SK-N-SH (cell line): ENCODE results near the gene DENND2A. TPM values are rescaled to one million over a fixed set of nuclear protein-coding genes. Genes with fewer than 3 reads are reported as not detected.

Experiments
- CTCF ChIA-PET: fragments of 300-600, 350-600 bp; formaldehyde crosslinking; extraction: SDS; loops from one replicate; lab custom pipeline; 2021; lab: Yijun Ruan, JAX
- POLR2A ChIA-PET: fragments of 350-600 bp; sonication (Branson Sonifier 250); formaldehyde crosslinking; extraction: SDS; loops from one replicate; lab custom pipeline; 2020; ENCODE audit warnings: antibody characterized with exemption, inconsistent platforms; lab: Yijun Ruan, JAX
- DNase-seq: peaks from one replicate; pipeline ENCODE4 v3.0.0; 2012
- H2AFZ ChIP-seq: fragments of 200-600 bp; sonication (generic); 2 replicates; pipeline ENCODE4 v1.8.1; 2016; ENCODE audit warnings: antibody characterized with exemption, mild to moderate bottlenecking, low read depth
- H3F3A ChIP-seq: fragments of 200-600 bp; sonication (generic); replicated peaks from 2 replicates; pipeline ENCODE3; 2016; ENCODE audit warnings: antibody characterized with exemption, mild to moderate bottlenecking; ENCODE audit not compliant: insufficient read depth
- H3K27ac ChIP-seq, 2 experiments: fragments of 200-500 bp in 1 of 2; fragments of 200-600 bp in 1 of 2; sonication (Bioruptor generic) in 1 of 2; sonication (generic), shearing (Covaris generic) in 1 of 2; 2 replicates each; pipeline versions ENCODE4 v1.5.1 to v1.6.1; 2014 to 2016; ENCODE audit warnings: low read depth in 2 of 2, inconsistent platforms in 1 of 2, low read length in 1 of 2, mild to moderate bottlenecking in 1 of 2, mixed read lengths in 1 of 2
- H3K27me3 ChIP-seq: fragments of 200-600 bp; sonication (generic), shearing (Covaris generic); 2 replicates; pipeline ENCODE4 v1.6.1; 2016; ENCODE audit warnings: mixed run types; ENCODE audit not compliant: insufficient read depth
- H3K36me3 ChIP-seq, 2 experiments: fragments of 200-500 bp in 1 of 2; fragments of 200-600 bp in 1 of 2; sonication (Bioruptor generic) in 1 of 2; sonication (generic) in 1 of 2; replicated peaks in 1 of 2; 2 replicates each; pipeline versions ENCODE3 to v1.5.1; 2014 to 2016; ENCODE audit warnings: low read length in 1 of 2, mild to moderate bottlenecking in 1 of 2; ENCODE audit not compliant: insufficient read depth in 2 of 2, control insufficient read depth in 1 of 2
- H3K4me1 ChIP-seq, 2 experiments: fragments of 200-500 bp in 1 of 2; fragments of 200-600 bp in 1 of 2; sonication (Bioruptor generic) in 1 of 2; sonication (generic), shearing (Covaris generic) in 1 of 2; 2 replicates each; pipeline versions ENCODE4 v1.5.1 to v1.6.1; 2014 to 2016; ENCODE audit warnings: low read depth in 1 of 2, low read length in 1 of 2, mixed run types in 1 of 2; ENCODE audit not compliant: insufficient read depth in 2 of 2, control insufficient read depth in 1 of 2
- H3K4me2 ChIP-seq: fragments of 200-600 bp; sonication (generic), shearing (Covaris generic); 2 replicates; pipeline ENCODE4 v1.6.1; 2017; ENCODE audit warnings: mixed run types
- H3K4me3 ChIP-seq, 2 experiments: fragments of 200-500 bp in 1 of 2; fragments of 200-600 bp in 1 of 2; sonication (Bioruptor generic) in 1 of 2; sonication (generic), shearing (Covaris generic) in 1 of 2; 2 replicates each; pipeline versions ENCODE4 v1.5.1 to v1.8.1; 2014 to 2016; ENCODE audit warnings: low read depth in 2 of 2, inconsistent platforms in 1 of 2, low read length in 1 of 2, mild to moderate bottlenecking in 1 of 2, mixed read lengths in 1 of 2, moderate library complexity in 1 of 2
- H3K79me2 ChIP-seq: fragments of 200-600 bp; sonication (generic); 2 replicates; pipeline ENCODE4 v1.8.1; 2017; ENCODE audit warnings: mild to moderate bottlenecking; ENCODE audit not compliant: insufficient read depth
- H3K9ac ChIP-seq: fragments of 200-600 bp; sonication (generic); 2 replicates; pipeline ENCODE4 v1.6.1; 2017; ENCODE audit warnings: mixed run types
- H3K9me2 ChIP-seq: fragments of 200-600 bp; sonication (generic); 2 replicates; pipeline ENCODE4 v1.6.1; 2017; ENCODE audit warnings: mixed run types
- H3K9me3 ChIP-seq: fragments of 200-600 bp; sonication (generic); 2 replicates; pipeline ENCODE4 v1.6.1; 2017; ENCODE audit warnings: mixed run types, mild to moderate bottlenecking, moderate library complexity
- H4K20me1 ChIP-seq: fragments of 200-600 bp; sonication (generic); 2 replicates; pipeline ENCODE4 v1.6.1; 2017; ENCODE audit warnings: mild to moderate bottlenecking, mixed run types; ENCODE audit not compliant: insufficient read depth
- CHD2 ChIP-seq: fragments of 150-350 bp; IDR thresholded peaks from 2 replicates; pipeline ENCODE4 v1.6.1; 2018; ENCODE audit warnings: low read length; ENCODE audit not compliant: partially characterized antibody
- EP300 ChIP-seq, 2 experiments: IDR thresholded peaks; 2 replicates each; pipeline versions ENCODE4 v1.4.0 to v1.6.1; 2012; ENCODE audit warnings: borderline replicate concordance in 1 of 2, low read depth in 1 of 2, low read length in 1 of 2
- EZH2phosphoT487 ChIP-seq: fragments of 200-600 bp; sonication (generic); IDR thresholded peaks from 2 replicates; pipeline ENCODE4 v1.6.1; 2017; ENCODE audit warnings: low read depth, mixed run types, mild to moderate bottlenecking, antibody characterized with exemption, moderate library complexity, borderline replicate concordance
- FOXJ3 ChIP-seq: sonication (generic); formaldehyde crosslinking; IDR thresholded peaks from 2 replicates; pipeline ENCODE4 v1.5.1; 2020; ENCODE audit warnings: mild to moderate bottlenecking, missing genetic modification reagents
- GABPA ChIP-seq: IDR thresholded peaks from 2 replicates; pipeline ENCODE4 v1.4.0; 2012; ENCODE audit warnings: low read depth, mild to moderate bottlenecking
- GATA2 ChIP-seq: sonication (generic); formaldehyde crosslinking; IDR thresholded peaks from 2 replicates; pipeline ENCODE4 v1.5.0; 2020; ENCODE audit warnings: mild to moderate bottlenecking, missing genetic modification reagents
- MEF2A ChIP-seq: IDR thresholded peaks from 2 replicates; pipeline ENCODE4 v1.4.0; 2012; ENCODE audit warnings: low read depth, borderline replicate concordance
- NRF1 ChIP-seq: IDR thresholded peaks from 2 replicates; pipeline ENCODE4 v1.6.1; 2012; ENCODE audit warnings: low read depth, mild to moderate bottlenecking, low read length
- POLR2AphosphoS5 ChIP-seq: IDR thresholded peaks from 2 replicates; pipeline ENCODE4 v1.6.1; 2012; ENCODE audit warnings: low read depth, low read length
- RAD21 ChIP-seq: IDR thresholded peaks from 2 replicates; pipeline ENCODE4 v1.6.1; 2012; ENCODE audit warnings: mild to moderate bottlenecking, low read length
- RCOR1 ChIP-seq: fragments of 150-350 bp; IDR thresholded peaks from 2 replicates; pipeline ENCODE4 v1.6.1; 2017; ENCODE audit warnings: antibody characterized with exemption, low read length
- RFX5 ChIP-seq: IDR thresholded peaks from 2 replicates; pipeline ENCODE4 v1.6.1; 2012; ENCODE audit warnings: mild to moderate bottlenecking, improper control_type of control experiment, low read length
- RXRA ChIP-seq: IDR thresholded peaks from 2 replicates; pipeline ENCODE4 v1.4.0; 2012; ENCODE audit warnings: low read depth, mild to moderate bottlenecking, borderline replicate concordance
- SIN3A ChIP-seq: IDR thresholded peaks from 2 replicates; pipeline ENCODE4 v1.6.1; 2012; ENCODE audit warnings: low read depth, mild to moderate bottlenecking, low read length, moderate library complexity, borderline replicate concordance
- TAF1 ChIP-seq: IDR thresholded peaks from 2 replicates; pipeline ENCODE4 v1.6.1; 2012; ENCODE audit warnings: low read depth, mild to moderate bottlenecking, low read length, moderate library complexity, borderline replicate concordance
- TEAD4 ChIP-seq: IDR thresholded peaks from 2 replicates; pipeline ENCODE4 v1.4.0; 2012; ENCODE audit warnings: mild to moderate bottlenecking, borderline replicate concordance; ENCODE audit not compliant: insufficient read depth
- WGBS: methylation state at CpG from one replicate; pipeline ENCODE4 v1.1.6; 2017; ENCODE audit warnings: low lambda C conversion rate; 5-methylcytosine and 5-hydroxymethylcytosine counted together
- polyA plus RNA-seq, 3 experiments: library from polyadenylated mRNA; depleted of rRNA; stranded (reverse); fragments of >200 nt; gene quantifications; 2 replicates each; pipeline ENCODE4 v1.2.3, GENCODE V29; 2012
- TF ChIP-seq, protein P1 (sequence below): IDR thresholded peaks from 2 replicates; pipeline ENCODE4 v1.6.1; 2012; ENCODE audit warnings: mild to moderate bottlenecking, low read depth, low read length, moderate library complexity
- TF ChIP-seq, protein P2 (sequence below): IDR thresholded peaks from 2 replicates; pipeline ENCODE4 v1.4.0; 2012; ENCODE audit warnings: low read depth, borderline replicate concordance
- TF ChIP-seq, protein P3 (sequence below): fragments of 150-350 bp; IDR thresholded peaks from 2 replicates; pipeline ENCODE4 v1.6.1; 2016; ENCODE audit warnings: mild to moderate bottlenecking, low read depth, low read length
- TF ChIP-seq, protein P4 (sequence below): fragments of 150-350 bp; IDR thresholded peaks from 2 replicates; pipeline ENCODE4 v1.6.1; 2017; ENCODE audit warnings: antibody characterized with exemption, low read length, low read depth, borderline replicate concordance
- TF ChIP-seq, protein P5 (sequence below): IDR thresholded peaks from 2 replicates; pipeline ENCODE4; 2012

Gene DENND2A
- polyA plus RNA-seq, 1 of the 3 experiments (the other 2 are of a cell fraction): 3.5 TPM

DNA sequence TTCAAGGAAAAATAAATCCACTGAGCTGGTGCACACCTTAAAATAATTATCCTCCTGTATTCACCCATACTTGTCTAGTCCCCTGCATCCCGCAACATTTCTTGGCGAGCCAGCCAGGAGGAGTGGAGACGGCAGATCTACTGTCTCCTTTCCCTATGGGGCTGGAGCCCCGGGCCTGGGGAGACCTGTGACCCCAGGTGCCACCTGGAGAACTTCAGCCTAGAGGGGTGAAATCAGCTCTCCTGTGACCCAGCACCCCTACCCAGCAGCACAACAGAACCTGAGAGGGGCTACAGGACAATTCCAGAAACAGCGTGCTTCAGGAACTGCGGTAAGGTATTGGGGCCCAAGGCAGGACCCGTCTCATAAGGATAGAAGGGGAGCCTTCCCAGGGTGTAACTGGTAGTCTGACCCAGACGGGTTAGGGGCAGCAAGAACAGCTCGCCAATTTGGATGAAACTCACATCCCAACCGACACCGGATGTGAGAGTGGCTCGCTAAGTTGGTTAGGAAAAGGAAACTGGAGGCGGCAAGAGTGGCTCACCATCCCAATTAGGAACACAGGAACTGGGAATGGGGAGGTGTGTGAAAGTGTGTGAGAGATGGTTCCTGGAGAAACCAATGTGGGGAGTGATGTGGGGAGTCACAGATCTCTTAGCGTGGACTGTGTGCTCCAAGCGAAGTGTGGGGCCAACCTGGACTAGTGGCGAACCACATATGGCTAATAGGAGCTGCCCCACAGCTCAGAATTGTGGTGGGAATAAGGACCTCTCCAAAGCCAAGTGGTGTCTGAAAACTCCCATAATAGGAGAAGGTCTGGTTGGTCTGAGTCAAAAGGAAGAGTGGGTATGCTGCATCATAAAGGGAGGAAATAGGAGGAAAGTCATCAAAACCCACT is 15.1 kb upstream of the DENND2A start (continued):
- TF ChIP-seq, protein P1, sequence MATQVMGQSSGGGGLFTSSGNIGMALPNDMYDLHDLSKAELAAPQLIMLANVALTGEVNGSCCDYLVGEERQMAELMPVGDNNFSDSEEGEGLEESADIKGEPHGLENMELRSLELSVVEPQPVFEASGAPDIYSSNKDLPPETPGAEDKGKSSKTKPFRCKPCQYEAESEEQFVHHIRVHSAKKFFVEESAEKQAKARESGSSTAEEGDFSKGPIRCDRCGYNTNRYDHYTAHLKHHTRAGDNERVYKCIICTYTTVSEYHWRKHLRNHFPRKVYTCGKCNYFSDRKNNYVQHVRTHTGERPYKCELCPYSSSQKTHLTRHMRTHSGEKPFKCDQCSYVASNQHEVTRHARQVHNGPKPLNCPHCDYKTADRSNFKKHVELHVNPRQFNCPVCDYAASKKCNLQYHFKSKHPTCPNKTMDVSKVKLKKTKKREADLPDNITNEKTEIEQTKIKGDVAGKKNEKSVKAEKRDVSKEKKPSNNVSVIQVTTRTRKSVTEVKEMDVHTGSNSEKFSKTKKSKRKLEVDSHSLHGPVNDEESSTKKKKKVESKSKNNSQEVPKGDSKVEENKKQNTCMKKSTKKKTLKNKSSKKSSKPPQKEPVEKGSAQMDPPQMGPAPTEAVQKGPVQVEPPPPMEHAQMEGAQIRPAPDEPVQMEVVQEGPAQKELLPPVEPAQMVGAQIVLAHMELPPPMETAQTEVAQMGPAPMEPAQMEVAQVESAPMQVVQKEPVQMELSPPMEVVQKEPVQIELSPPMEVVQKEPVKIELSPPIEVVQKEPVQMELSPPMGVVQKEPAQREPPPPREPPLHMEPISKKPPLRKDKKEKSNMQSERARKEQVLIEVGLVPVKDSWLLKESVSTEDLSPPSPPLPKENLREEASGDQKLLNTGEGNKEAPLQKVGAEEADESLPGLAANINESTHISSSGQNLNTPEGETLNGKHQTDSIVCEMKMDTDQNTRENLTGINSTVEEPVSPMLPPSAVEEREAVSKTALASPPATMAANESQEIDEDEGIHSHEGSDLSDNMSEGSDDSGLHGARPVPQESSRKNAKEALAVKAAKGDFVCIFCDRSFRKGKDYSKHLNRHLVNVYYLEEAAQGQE: no peak
- no peak for TF ChIP-seq GATA2
- TF ChIP-seq, protein P2, sequence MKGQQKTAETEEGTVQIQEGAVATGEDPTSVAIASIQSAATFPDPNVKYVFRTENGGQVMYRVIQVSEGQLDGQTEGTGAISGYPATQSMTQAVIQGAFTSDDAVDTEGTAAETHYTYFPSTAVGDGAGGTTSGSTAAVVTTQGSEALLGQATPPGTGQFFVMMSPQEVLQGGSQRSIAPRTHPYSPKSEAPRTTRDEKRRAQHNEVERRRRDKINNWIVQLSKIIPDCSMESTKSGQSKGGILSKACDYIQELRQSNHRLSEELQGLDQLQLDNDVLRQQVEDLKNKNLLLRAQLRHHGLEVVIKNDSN: no peak
- TF ChIP-seq, protein P3, sequence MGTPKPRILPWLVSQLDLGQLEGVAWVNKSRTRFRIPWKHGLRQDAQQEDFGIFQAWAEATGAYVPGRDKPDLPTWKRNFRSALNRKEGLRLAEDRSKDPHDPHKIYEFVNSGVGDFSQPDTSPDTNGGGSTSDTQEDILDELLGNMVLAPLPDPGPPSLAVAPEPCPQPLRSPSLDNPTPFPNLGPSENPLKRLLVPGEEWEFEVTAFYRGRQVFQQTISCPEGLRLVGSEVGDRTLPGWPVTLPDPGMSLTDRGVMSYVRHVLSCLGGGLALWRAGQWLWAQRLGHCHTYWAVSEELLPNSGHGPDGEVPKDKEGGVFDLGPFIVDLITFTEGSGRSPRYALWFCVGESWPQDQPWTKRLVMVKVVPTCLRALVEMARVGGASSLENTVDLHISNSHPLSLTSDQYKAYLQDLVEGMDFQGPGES: no peak
- no peak for TF ChIP-seq TAF1
- TF ChIP-seq NRF1: no peak
- TF ChIP-seq EZH2phosphoT487: no peak
- TF ChIP-seq, all 33 proteins: peak for 0

DNA sequence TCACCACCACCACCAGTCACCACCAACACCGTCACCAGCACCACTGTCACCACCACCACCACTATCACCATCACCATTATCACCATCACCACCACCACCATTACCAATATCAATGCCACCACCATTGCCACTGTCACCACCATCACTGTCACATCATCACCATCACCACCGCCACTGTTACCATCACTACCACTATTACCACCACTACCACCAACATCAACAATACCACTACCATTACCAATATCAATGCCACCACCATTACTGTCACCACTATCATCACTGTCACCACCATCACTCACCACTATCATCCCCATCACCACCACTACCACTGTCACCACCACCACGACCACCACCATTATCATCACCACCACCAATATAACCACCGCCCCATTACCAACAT is 14.0 kb upstream of the DENND2A start:
- H3K79me2 ChIP-seq: no peaks in the 10 kb centered on the region
- WGBS: 84% methylated on average over 4 of the region's 4 CpGs
- H3K27me3 ChIP-seq: 0 out of 2 replicates have a peak, but pooled peaks cover 7% of the 10 kb centered on the region
- H3K4me1 ChIP-seq: peaks cover 0 to 3% of the 10 kb centered on the region in 2 experiments; a peak in 1 of 4 replicates
- ChIA-PET POLR2A (no interaction called here), CTCF (interaction anchor here (2.4 to 20.3 kb wide), 2 partner anchors 137 to 138 kb away, joined by 18 to 433 read pairs; no protein-coding TSS in a partner anchor)
- DNase-seq: no peak
- no peak overlapping the region for H3K4me3 ChIP-seq
- no peaks in the 10 kb centered on the region for H4K20me1 ChIP-seq
- no peaks in the 10 kb centered on the region for H3F3A ChIP-seq
- no peaks in the 10 kb centered on the region for H3K9me2 ChIP-seq
- no peak overlapping the region for H3K9ac ChIP-seq
- H2AFZ ChIP-seq: no peak overlapping the region
- no peak overlapping the region for H3K4me2 ChIP-seq
- H3K27ac ChIP-seq: no peak overlapping the region
- H3K9me3 ChIP-seq: no peaks in the 10 kb centered on the region
- H3K36me3 ChIP-seq: no peaks in the 10 kb centered on the region
- TF ChIP-seq, protein P4, sequence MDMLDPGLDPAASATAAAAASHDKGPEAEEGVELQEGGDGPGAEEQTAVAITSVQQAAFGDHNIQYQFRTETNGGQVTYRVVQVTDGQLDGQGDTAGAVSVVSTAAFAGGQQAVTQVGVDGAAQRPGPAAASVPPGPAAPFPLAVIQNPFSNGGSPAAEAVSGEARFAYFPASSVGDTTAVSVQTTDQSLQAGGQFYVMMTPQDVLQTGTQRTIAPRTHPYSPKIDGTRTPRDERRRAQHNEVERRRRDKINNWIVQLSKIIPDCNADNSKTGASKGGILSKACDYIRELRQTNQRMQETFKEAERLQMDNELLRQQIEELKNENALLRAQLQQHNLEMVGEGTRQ: no peak
- TF ChIP-seq RAD21: no peak
- TF ChIP-seq CHD2: no peak
- TF ChIP-seq EP300 (IDR thresholded peaks at IDR 0.05; ENCODE audit: borderline replicate concordance in 1 of 2, low read depth in 1 of 2, low read length in 1 of 2): no peak
- TF ChIP-seq RCOR1: no peak
- no peak for TF ChIP-seq MEF2A
- TF ChIP-seq TEAD4: no peak
- no peak for TF ChIP-seq RXRA
- TF ChIP-seq GABPA: no peak
- no peak for TF ChIP-seq POLR2AphosphoS5
- no peak for TF ChIP-seq FOXJ3
- TF ChIP-seq NRF1: no peak
- no peak for TF ChIP-seq RFX5
- no peak for TF ChIP-seq GATA2
- TF ChIP-seq SIN3A: no peak
- TF ChIP-seq, protein P5, sequence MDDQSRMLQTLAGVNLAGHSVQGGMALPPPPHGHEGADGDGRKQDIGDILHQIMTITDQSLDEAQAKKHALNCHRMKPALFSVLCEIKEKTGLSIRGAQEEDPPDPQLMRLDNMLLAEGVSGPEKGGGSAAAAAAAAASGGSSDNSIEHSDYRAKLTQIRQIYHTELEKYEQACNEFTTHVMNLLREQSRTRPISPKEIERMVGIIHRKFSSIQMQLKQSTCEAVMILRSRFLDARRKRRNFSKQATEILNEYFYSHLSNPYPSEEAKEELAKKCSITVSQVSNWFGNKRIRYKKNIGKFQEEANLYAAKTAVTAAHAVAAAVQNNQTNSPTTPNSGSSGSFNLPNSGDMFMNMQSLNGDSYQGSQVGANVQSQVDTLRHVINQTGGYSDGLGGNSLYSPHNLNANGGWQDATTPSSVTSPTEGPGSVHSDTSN: no peak
- TF ChIP-seq, protein P3: no peak
